Heart right ventricle (tissue), 16 donors: Measurements from ENCODE around the gene DMRT3. TPM values are rescaled to one million over a fixed set of nuclear protein-coding genes. Genes with fewer than 3 reads are reported as not detected.
"Not testable (repeated sequence)": the region's sequence is repeated elsewhere in the genome, so short reads cannot be mapped to it uniquely, and the experiment has no call there.

Source experiments
- ATAC-seq, 8 donors: fragments of 200-7000 bp; cut with Tn5 transposase; one replicate each; pipeline ENCODE4 v1.9.1; 2020; ENCODE audit warnings: mild to moderate bottlenecking in 8 of 8, moderate library complexity in 8 of 8, moderate number of reproducible peaks in 1 of 8
- DNase-seq, 2 donors: peaks; one replicate each; pipeline ENCODE4 v3.0.0-alpha.2; 2020
- H3K27ac ChIP-seq, 10 donors: fragments of 200-600 bp; sonication (generic) in 2 of 10; one replicate each; pipeline versions ENCODE4 v1.5.0 to v1.8.0; 2020 to 2022; ENCODE audit warnings: mild to moderate bottlenecking in 3 of 10
- H3K27me3 ChIP-seq, 7 donors: fragments of 200-600 bp; one replicate each; pipeline ENCODE4 v1.8.0; 2021 to 2022; ENCODE audit warnings: mild to moderate bottlenecking in 2 of 7
- H3K36me3 ChIP-seq, 9 donors: fragments of 200-600 bp; sonication (generic) in 1 of 9; one replicate each; pipeline versions ENCODE4 v1.5.0 to v1.8.0; 2020 to 2022; ENCODE audit warnings: mild to moderate bottlenecking in 2 of 9
- H3K4me1 ChIP-seq, 9 donors: fragments of 200-600 bp; sonication (generic) in 1 of 9; one replicate each; pipeline versions ENCODE4 v1.5.0 to v1.8.0; 2020 to 2022; ENCODE audit warnings: mild to moderate bottlenecking in 4 of 9
- H3K4me3 ChIP-seq, 10 donors: fragments of 200-600 bp; sonication (generic) in 2 of 10; one replicate each; pipeline versions ENCODE4 v1.5.0 to v1.8.0; 2020 to 2022; ENCODE audit warnings: mild to moderate bottlenecking in 7 of 10, moderate library complexity in 2 of 10
- H3K9me3 ChIP-seq, 11 donors: fragments of 200-600 bp in 10 of 11; sonication (generic) in 2 of 11; one replicate each; pipeline versions ENCODE4 v1.5.0 to v1.8.0; 2013 to 2022; ENCODE audit warnings: mild to moderate bottlenecking in 2 of 11, control low read depth in 1 of 11, moderate library complexity in 1 of 11
- WGBS, 2 donors: extraction: QIAGEN DNeasy Blood & Tissue Kit; methylation state at CpG; one replicate each; pipeline ENCODE4 v1.1.7; 2013; ENCODE audit warnings: inconsistent platforms in 1 of 2; 5-methylcytosine and 5-hydroxymethylcytosine counted together
- intact Hi-C, 10 donors: fragments of 100-400 bp; cut with DNase I; formaldehyde crosslinking; loops; one replicate each; pipeline versions ENCODE4 v1.11.1 to v1.14.2; 2022
- polyA plus RNA-seq, 2 donors: library from polyadenylated mRNA; stranded (reverse); fragments of 200-250 nt; gene quantifications; one replicate each; pipeline ENCODE4 v1.2.3, GENCODE V29; 2013
- total RNA-seq, 10 donors: library from RNA; stranded (reverse); fragmentation: NEBNext Ultra II Directional in 3 of 10; extraction: Animal tissue kit (Norgen Biotek cat#: 25700) in 3 of 10; gene quantifications; one replicate each; pipeline versions ENCODE4 v1.2.1 to v1.2.4, GENCODE V29; 2021 to 2023
- TF ChIP-seq, protein P1 (sequence below), 9 donors: fragments of 200-600 bp; sonication (generic) in 2 of 9; IDR thresholded peaks; one replicate each; pipeline versions ENCODE4 v1.5.0 to v1.8.0; 2021 to 2022; ENCODE audit warnings: antibody characterized with exemption in 9 of 9, mild to moderate bottlenecking in 5 of 9, moderate library complexity in 1 of 9
- donor health status: Arrhythmogenic right ventricular cardiomyopathy.
- donor health status: ischemic (EF 13 %, LVEDD 7.1; RV severe dilation, severe dysfunction).
- donor health status: healthy with polysubstance abuse.
- donor health status: DM: no; HTN: yes; CAD: no.
- donor health status: DM: no; HTN: no; CAD: no.
- donor health status: ischemic (EF 25% LVEDD 6.9; RV normal size, moderate dysfunction).
- donor health status: ischemic (EF 25% LVEDD 5.7; RV mildly dilated, moderate dysfunction).
- donor health status: healthy.
- donor health status: DM: yes; HTN: yes; CAD: no.
- donor health status: Ischemic cardiomyopathy.
- donor health status: ischemic (EF 35%, LVEDD 5.7; RV mildly dilated, moderate dysfunction).
- donor health status: nonischemic (EF 11% LVEDD 7.7; RV severe dilation, severe dysfunction).
- donor health status: DM: yes; HTN: yes; CAD: no.
- donor health status: PGD.
- donor health status: ischemic (EF 29% LVEDD 5.4; RV normal size, mild dysfunction).
- donor health status: nonischemic (EF 23%, LVEDD 6.1; RV moderate dilation, normal function).

DMRT3 gene
- total and polyA plus RNA-seq, 12 donors = not detected

DNA sequence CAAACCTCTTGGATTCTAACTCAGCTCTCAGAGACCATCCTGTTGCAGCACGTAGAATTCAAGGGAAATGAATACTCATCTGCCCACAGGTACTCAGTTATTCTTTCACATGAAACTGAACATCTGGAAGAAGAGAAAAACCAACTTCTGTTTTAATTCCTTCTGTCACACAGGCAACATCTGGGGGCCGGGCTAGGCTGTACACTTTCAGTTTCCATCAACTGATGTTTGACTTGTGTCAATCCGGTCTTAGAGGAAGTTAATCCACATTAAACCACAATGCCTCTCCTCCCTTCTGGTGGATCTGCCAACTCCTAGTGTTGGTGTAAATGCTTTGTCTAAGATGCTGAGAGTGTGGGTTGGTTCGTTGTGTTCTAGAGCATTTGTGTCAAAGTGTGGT lies 17.6 kb downstream of the DMRT3 start:
- Histone ChIP-seq H3K4me3 (no peak overlapping the region), H3K27me3 (peaks cover 0 to 44% (median 28%) of the 10 kb centered on the region in 7 donors), H3K9me3 (peaks cover 0 to 12% (median 0%) of the 10 kb centered on the region in 11 donors), H3K27ac (no peak overlapping the region), H3K36me3 (no peaks in the 10 kb centered on the region), H3K4me1 (peaks cover 0 to 6% (median 0%) of the 10 kb centered on the region in 9 donors)
- DNase-seq (no peak), ATAC-seq (no peak)
- TF ChIP-seq, protein P1, sequence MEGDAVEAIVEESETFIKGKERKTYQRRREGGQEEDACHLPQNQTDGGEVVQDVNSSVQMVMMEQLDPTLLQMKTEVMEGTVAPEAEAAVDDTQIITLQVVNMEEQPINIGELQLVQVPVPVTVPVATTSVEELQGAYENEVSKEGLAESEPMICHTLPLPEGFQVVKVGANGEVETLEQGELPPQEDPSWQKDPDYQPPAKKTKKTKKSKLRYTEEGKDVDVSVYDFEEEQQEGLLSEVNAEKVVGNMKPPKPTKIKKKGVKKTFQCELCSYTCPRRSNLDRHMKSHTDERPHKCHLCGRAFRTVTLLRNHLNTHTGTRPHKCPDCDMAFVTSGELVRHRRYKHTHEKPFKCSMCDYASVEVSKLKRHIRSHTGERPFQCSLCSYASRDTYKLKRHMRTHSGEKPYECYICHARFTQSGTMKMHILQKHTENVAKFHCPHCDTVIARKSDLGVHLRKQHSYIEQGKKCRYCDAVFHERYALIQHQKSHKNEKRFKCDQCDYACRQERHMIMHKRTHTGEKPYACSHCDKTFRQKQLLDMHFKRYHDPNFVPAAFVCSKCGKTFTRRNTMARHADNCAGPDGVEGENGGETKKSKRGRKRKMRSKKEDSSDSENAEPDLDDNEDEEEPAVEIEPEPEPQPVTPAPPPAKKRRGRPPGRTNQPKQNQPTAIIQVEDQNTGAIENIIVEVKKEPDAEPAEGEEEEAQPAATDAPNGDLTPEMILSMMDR (IDR thresholded peaks at IDR 0.05) = no peak
- WGBS, 2 donors = 85 to 89% methylated on average over 4 of the region's 4 CpGs
- intact Hi-C loops = loop anchor here in 2 of 10 donors (10.0 kb wide), 3 partner anchors 59 to 649 kb away; no protein-coding TSS in a partner anchor

DNA sequence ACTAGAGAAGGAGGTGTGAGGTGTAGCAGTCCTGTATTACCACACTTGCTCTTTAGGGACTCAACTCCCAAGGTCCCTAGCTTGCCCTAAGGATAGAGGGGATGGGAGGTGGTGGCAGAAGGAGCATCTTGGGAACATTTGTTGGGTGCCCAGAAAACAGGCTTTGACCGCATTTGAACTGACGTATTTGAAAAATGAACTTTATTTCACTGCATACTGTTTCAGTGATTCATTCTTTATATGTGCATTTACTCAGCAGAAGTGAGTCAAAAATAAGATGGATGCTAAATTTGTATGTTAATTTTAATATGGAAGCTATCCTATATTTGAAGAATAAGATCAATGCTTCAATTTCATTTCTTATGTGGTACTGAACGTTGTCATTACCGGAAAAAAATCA lies 18.7 kb downstream of the DMRT3 start:
- Histone ChIP-seq H3K4me3 (no peak overlapping the region), H3K9me3 (peaks cover 0 to 12% (median 0%) of the 10 kb centered on the region in 11 donors), H3K36me3 (no peaks in the 10 kb centered on the region), H3K4me1 (peaks cover 0 to 7% (median 0%) of the 10 kb centered on the region in 9 donors), H3K27me3 (peaks cover 0 to 32% (median 20%) of the 10 kb centered on the region in 7 donors), H3K27ac (no peak overlapping the region)
- TF ChIP-seq, protein P1 (IDR thresholded peaks at IDR 0.05) = no peak
- intact Hi-C loops = loop anchor here in 2 of 10 donors (10.0 kb wide), 3 partner anchors 60 to 650 kb away; no protein-coding TSS in a partner anchor
- DNase-seq = no peak
- 84 to 89% methylated on average over 4 of the region's 4 CpGs for WGBS, 2 donors
- no peak for ATAC-seq

DNA sequence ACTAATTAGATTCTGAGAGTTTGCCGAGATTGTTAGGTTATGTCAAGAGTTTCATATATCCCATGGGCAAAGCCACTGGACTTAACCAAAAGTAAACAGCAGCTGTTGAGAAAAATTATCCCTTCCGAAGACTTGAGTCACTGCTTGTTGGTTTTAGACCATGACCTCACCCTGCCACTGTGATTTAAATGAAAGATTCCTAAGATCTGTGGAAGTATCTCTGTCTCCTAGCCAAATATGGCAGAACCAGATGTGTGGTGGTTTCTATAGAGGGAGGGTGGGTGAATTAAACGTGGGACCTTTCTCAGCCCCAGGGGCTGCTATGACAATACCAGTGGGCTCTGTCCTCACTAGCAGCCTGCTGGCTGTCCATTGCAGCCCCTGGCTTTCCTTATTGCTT lies 19.3 kb downstream of the DMRT3 start:
- 40 to 49% methylated on average over 3 of the region's 3 CpGs for WGBS, 2 donors
- Histone ChIP-seq H3K36me3 (no peaks in the 10 kb centered on the region), H3K9me3 (peaks cover 0 to 12% (median 0%) of the 10 kb centered on the region in 11 donors), H3K4me1 (peaks cover 0 to 7% (median 0%) of the 10 kb centered on the region in 9 donors), H3K27ac (no peak overlapping the region), H3K4me3 (no peak overlapping the region), H3K27me3 (peaks cover 0 to 26% (median 14%) of the 10 kb centered on the region in 7 donors)
- DNase-seq (no peak), ATAC-seq (no peak)
- intact Hi-C loops = loop anchor here in 2 of 10 donors (10.0 kb wide), 3 partner anchors 61 to 651 kb away; no protein-coding TSS in a partner anchor
- TF ChIP-seq, protein P1 (IDR thresholded peaks at IDR 0.05) = no peak

DNA sequence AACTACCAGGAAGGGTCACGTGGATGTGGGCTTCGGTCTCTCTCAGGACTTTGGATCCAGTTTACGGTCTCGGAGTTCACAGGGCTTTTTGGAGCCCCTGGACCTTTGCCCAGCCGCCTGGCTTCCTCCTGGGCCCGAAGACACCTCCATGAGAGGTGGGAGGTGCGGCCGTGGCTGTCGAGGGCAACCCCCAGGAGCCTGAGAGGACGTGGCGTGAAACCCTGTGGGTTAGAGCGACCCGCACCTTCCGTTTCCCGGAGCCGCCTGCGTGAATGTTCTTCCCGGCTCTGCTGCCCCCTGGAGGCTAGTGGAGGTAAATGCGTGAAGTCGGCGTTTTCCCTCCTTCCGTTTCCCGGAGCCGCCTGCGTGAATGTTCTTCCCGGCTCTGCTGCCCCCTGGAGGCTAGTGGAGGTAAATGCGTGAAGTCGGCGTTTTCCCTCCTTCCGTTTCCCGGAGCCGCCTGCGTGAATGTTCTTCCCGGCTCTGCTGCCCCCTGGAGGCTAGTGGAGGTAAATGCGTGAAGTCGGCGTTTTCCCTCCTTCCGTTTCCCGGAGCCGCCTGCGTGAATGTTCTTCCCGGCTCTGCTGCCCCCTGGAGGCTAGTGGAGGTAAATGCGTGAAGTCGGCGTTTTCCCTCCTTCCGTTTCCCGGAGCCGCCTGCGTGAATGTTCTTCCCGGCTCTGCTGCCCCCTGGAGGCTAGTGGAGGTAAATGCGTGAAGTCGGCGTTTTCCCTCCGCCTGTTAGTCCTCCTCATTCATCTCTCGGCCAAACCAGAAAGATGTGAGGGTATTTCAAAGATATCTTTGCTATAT lies 22.1 kb downstream of the DMRT3 start:
- intact Hi-C loops = loop anchor here in 2 of 10 donors (10.0 kb wide), 3 partner anchors 64 to 654 kb away; no protein-coding TSS in a partner anchor
- DNase-seq, ATAC-seq, H3K36me3 ChIP-seq, H3K4me1 ChIP-seq, H3K4me3 ChIP-seq, H3K27ac ChIP-seq: not testable (repeated sequence)
- 68 to 76% methylated on average over 23 to 29 of the region's 55 CpGs for WGBS, 2 donors
- Histone ChIP-seq H3K9me3 (peaks cover 0 to 12% (median 0%) of the 10 kb centered on the region in 11 donors), H3K27me3 (peaks cover 0 to 16% (median 4%) of the 10 kb centered on the region in 7 donors)
- TF ChIP-seq, protein P1 (IDR thresholded peaks at IDR 0.05) = peak in 7 of 9 donors; percentile 21 to 47 (median 40)
